ENCODE results near the gene HCST. TPM values are rescaled to one million over a fixed set of nuclear protein-coding genes. Genes with fewer than 3 reads are reported as not detected.

The HCST gene
- total and polyA plus RNA-seq, 2 donors = 50.7 to 158 TPM

GRCh38 chr19:35919306-35919705, 17.0 kb downstream of the HCST start:
- H3K27ac ChIP-seq (ENCODE audit: low read depth in 1 of 2, low read length in 1 of 2) = no peak overlapping the region
- H3K9me3 ChIP-seq (ENCODE audit: control insufficient read depth in 2 of 2, insufficient read depth in 1 of 2, low read length in 1 of 2) = no peaks in the 10 kb centered on the region
- DNase-seq (ENCODE audit: low read depth in 6 of 9, low spot score in 9 of 9) = no peak
- H3K4me1 ChIP-seq (ENCODE audit: control insufficient read depth in 2 of 2, insufficient read depth in 2 of 2, low read length in 2 of 2) = no peaks in the 10 kb centered on the region
- H3K36me3 ChIP-seq (ENCODE audit: control insufficient read depth in 2 of 2, insufficient read depth in 2 of 2, low read length in 1 of 2) = no peaks in the 10 kb centered on the region
- H3K27me3 ChIP-seq (ENCODE audit: control insufficient read depth in 2 of 2, insufficient read depth in 1 of 2, low read length in 1 of 2) = no peaks in the 10 kb centered on the region
- 98% methylated on average over 11 of the region's 11 CpGs for WGBS
- H3K4me3 ChIP-seq (ENCODE audit: low read length in 2 of 2) = no peak overlapping the region

GRCh38 chr19:35921012-35921411, 18.7 kb downstream of the HCST start:
- Histone ChIP-seq H3K27me3 (ENCODE audit: control insufficient read depth in 2 of 2, insufficient read depth in 1 of 2, low read length in 1 of 2) (no peaks in the 10 kb centered on the region), H3K4me1 (ENCODE audit: control insufficient read depth in 2 of 2, insufficient read depth in 2 of 2, low read length in 2 of 2) (no peaks in the 10 kb centered on the region), H3K4me3 (ENCODE audit: low read length in 2 of 2) (no peak overlapping the region), H3K36me3 (ENCODE audit: control insufficient read depth in 2 of 2, insufficient read depth in 2 of 2, low read length in 1 of 2) (no peaks in the 10 kb centered on the region), H3K27ac (ENCODE audit: low read depth in 1 of 2, low read length in 1 of 2) (no peak overlapping the region), H3K9me3 (ENCODE audit: control insufficient read depth in 2 of 2, insufficient read depth in 1 of 2, low read length in 1 of 2) (no peaks in the 10 kb centered on the region)
- 95% methylated on average over 6 of the region's 6 CpGs for WGBS
- DNase-seq (ENCODE audit: low read depth in 6 of 9, low spot score in 9 of 9) = no peak

GRCh38 chr19:35925501-35925900, 23.2 kb downstream of the HCST start:
- WGBS = 96% methylated on average over 3 of the region's 3 CpGs
- no peak overlapping the region for H3K4me3 ChIP-seq (ENCODE audit: low read length in 2 of 2)
- no peaks in the 10 kb centered on the region for H3K9me3 ChIP-seq (ENCODE audit: control insufficient read depth in 2 of 2, insufficient read depth in 1 of 2, low read length in 1 of 2)
- no peaks in the 10 kb centered on the region for H3K27me3 ChIP-seq (ENCODE audit: control insufficient read depth in 2 of 2, insufficient read depth in 1 of 2, low read length in 1 of 2)
- no peaks in the 10 kb centered on the region for H3K36me3 ChIP-seq (ENCODE audit: control insufficient read depth in 2 of 2, insufficient read depth in 2 of 2, low read length in 1 of 2)
- H3K4me1 ChIP-seq (ENCODE audit: control insufficient read depth in 2 of 2, insufficient read depth in 2 of 2, low read length in 2 of 2) = peaks cover 0 to 4% of the 10 kb centered on the region in 2 donors
- DNase-seq (ENCODE audit: low read depth in 6 of 9, low spot score in 9 of 9) = no peak
- H3K27ac ChIP-seq (ENCODE audit: low read depth in 1 of 2, low read length in 1 of 2) = no peak overlapping the region

GRCh38 chr19:35928507-35928906, 26.2 kb downstream of the HCST start:
- no peaks in the 10 kb centered on the region for H3K36me3 ChIP-seq (ENCODE audit: control insufficient read depth in 2 of 2, insufficient read depth in 2 of 2, low read length in 1 of 2)
- DNase-seq (ENCODE audit: low read depth in 6 of 9, low spot score in 9 of 9) = no peak
- no peak overlapping the region for H3K4me3 ChIP-seq (ENCODE audit: low read length in 2 of 2)
- peaks cover 0 to 6% of the 10 kb centered on the region in 2 donors for H3K4me1 ChIP-seq (ENCODE audit: control insufficient read depth in 2 of 2, insufficient read depth in 2 of 2, low read length in 2 of 2)
- H3K27me3 ChIP-seq (ENCODE audit: control insufficient read depth in 2 of 2, insufficient read depth in 1 of 2, low read length in 1 of 2) = peaks cover 0 to 2% of the 10 kb centered on the region in 2 donors
- H3K9me3 ChIP-seq (ENCODE audit: control insufficient read depth in 2 of 2, insufficient read depth in 1 of 2, low read length in 1 of 2) = no peaks in the 10 kb centered on the region
- 89% methylated on average over 5 of the region's 5 CpGs for WGBS
- no peak overlapping the region for H3K27ac ChIP-seq (ENCODE audit: low read depth in 1 of 2, low read length in 1 of 2)

GRCh38 chr19:35929876-35930275, 27.5 kb downstream of the HCST start:
- Histone ChIP-seq H3K27ac (ENCODE audit: low read depth in 1 of 2, low read length in 1 of 2) (peak overlapping the region; percentile 36 to 84), H3K27me3 (ENCODE audit: control insufficient read depth in 2 of 2, insufficient read depth in 1 of 2, low read length in 1 of 2) (peaks cover 0 to 5% of the 10 kb centered on the region in 2 donors), H3K9me3 (ENCODE audit: control insufficient read depth in 2 of 2, insufficient read depth in 1 of 2, low read length in 1 of 2) (no peaks in the 10 kb centered on the region), H3K4me1 (ENCODE audit: control insufficient read depth in 2 of 2, insufficient read depth in 2 of 2, low read length in 2 of 2) (peaks cover 0 to 6% of the 10 kb centered on the region in 2 donors), H3K4me3 (ENCODE audit: low read length in 2 of 2) (no peak overlapping the region), H3K36me3 (ENCODE audit: control insufficient read depth in 2 of 2, insufficient read depth in 2 of 2, low read length in 1 of 2) (no peaks in the 10 kb centered on the region)
- WGBS = 35% methylated on average over 2 of the region's 2 CpGs
- DNase-seq (ENCODE audit: low read depth in 6 of 9, low spot score in 9 of 9) = peak in 1 of 9 donors; percentile 31

GRCh38 chr19:35931161-35931873, 29.0 kb downstream of the HCST start:
- Histone ChIP-seq H3K36me3 (ENCODE audit: control insufficient read depth in 2 of 2, insufficient read depth in 2 of 2, low read length in 1 of 2) (no peaks in the 10 kb centered on the region), H3K27ac (ENCODE audit: low read depth in 1 of 2, low read length in 1 of 2) (peak overlapping the region; percentile 87 to 90), H3K4me3 (ENCODE audit: low read length in 2 of 2) (peak overlapping the region; percentile 28 to 52), H3K9me3 (ENCODE audit: control insufficient read depth in 2 of 2, insufficient read depth in 1 of 2, low read length in 1 of 2) (no peaks in the 10 kb centered on the region), H3K27me3 (ENCODE audit: control insufficient read depth in 2 of 2, insufficient read depth in 1 of 2, low read length in 1 of 2) (peaks cover 0 to 18% of the 10 kb centered on the region in 2 donors), H3K4me1 (ENCODE audit: control insufficient read depth in 2 of 2, insufficient read depth in 2 of 2, low read length in 2 of 2) (peaks cover 7 to 10% of the 10 kb centered on the region in 2 donors)
- DNase-seq (ENCODE audit: low read depth in 6 of 9, low spot score in 9 of 9) = peak; percentile 97 to 100 (median 100)
- WGBS = under 1% methylated on average over 47 of the region's 47 CpGs

GRCh38 chr19:35931874-35932202, 29.5 kb downstream of the HCST start:
- WGBS = 8% methylated on average over 9 of the region's 9 CpGs
- H3K4me1 ChIP-seq (ENCODE audit: control insufficient read depth in 2 of 2, insufficient read depth in 2 of 2, low read length in 2 of 2) = peaks cover 11 to 14% of the 10 kb centered on the region in 2 donors
- H3K36me3 ChIP-seq (ENCODE audit: control insufficient read depth in 2 of 2, insufficient read depth in 2 of 2, low read length in 1 of 2) = no peaks in the 10 kb centered on the region
- peaks cover 0 to 22% of the 10 kb centered on the region in 2 donors for H3K27me3 ChIP-seq (ENCODE audit: control insufficient read depth in 2 of 2, insufficient read depth in 1 of 2, low read length in 1 of 2)
- no peak for DNase-seq (ENCODE audit: low read depth in 6 of 9, low spot score in 9 of 9)
- no peak overlapping the region for H3K27ac ChIP-seq (ENCODE audit: low read depth in 1 of 2, low read length in 1 of 2)
- H3K9me3 ChIP-seq (ENCODE audit: control insufficient read depth in 2 of 2, insufficient read depth in 1 of 2, low read length in 1 of 2) = no peaks in the 10 kb centered on the region
- H3K4me3 ChIP-seq (ENCODE audit: low read length in 2 of 2) = no peak overlapping the region

- H3K36me3 ChIP-seq (ENCODE audit: control insufficient read depth in 2 of 2, insufficient read depth in 2 of 2, low read length in 1 of 2) = no peaks in the 10 kb centered on the region
- peaks cover 17 to 19% of the 10 kb centered on the region in 2 donors for H3K4me1 ChIP-seq (ENCODE audit: control insufficient read depth in 2 of 2, insufficient read depth in 2 of 2, low read length in 2 of 2)
- no peak for DNase-seq (ENCODE audit: low read depth in 6 of 9, low spot score in 9 of 9)
- H3K4me3 ChIP-seq (ENCODE audit: low read length in 2 of 2) = no peak overlapping the region
- peaks cover 0 to 28% of the 10 kb centered on the region in 2 donors for H3K27me3 ChIP-seq (ENCODE audit: control insufficient read depth in 2 of 2, insufficient read depth in 1 of 2, low read length in 1 of 2)
- 60% methylated on average over 7 of the region's 7 CpGs for WGBS
- no peak overlapping the region for H3K27ac ChIP-seq (ENCODE audit: low read depth in 1 of 2, low read length in 1 of 2)
- H3K9me3 ChIP-seq (ENCODE audit: control insufficient read depth in 2 of 2, insufficient read depth in 1 of 2, low read length in 1 of 2) = no peaks in the 10 kb centered on the region
These were observed 30.1 kb downstream of the HCST start for GRCh38 chr19:35932291-35932936.

- Histone ChIP-seq H3K4me3 (ENCODE audit: low read length in 2 of 2) (peak within 1 kb of the TSS; percentile 36 to 73), H3K27ac (ENCODE audit: low read depth in 1 of 2, low read length in 1 of 2) (peak within 1 kb of the TSS in 1 of 2 donors; percentile 25), H3K27me3 (ENCODE audit: control insufficient read depth in 2 of 2, insufficient read depth in 1 of 2, low read length in 1 of 2) (peaks cover 0 to 32% of the 10 kb centered on the region in 2 donors), H3K36me3 (ENCODE audit: control insufficient read depth in 2 of 2, insufficient read depth in 2 of 2, low read length in 1 of 2) (peaks cover 0 to 12% of the 10 kb centered on the region in 2 donors), H3K9me3 (ENCODE audit: control insufficient read depth in 2 of 2, insufficient read depth in 1 of 2, low read length in 1 of 2) (peaks cover 0 to 2% of the 10 kb centered on the region in 2 donors), H3K4me1 (ENCODE audit: control insufficient read depth in 2 of 2, insufficient read depth in 2 of 2, low read length in 2 of 2) (peaks cover 15 to 20% of the 10 kb centered on the region in 2 donors)
- DNase-seq (ENCODE audit: low read depth in 6 of 9, low spot score in 9 of 9) = peak in 3 of 9 donors; percentile 46 to 63 (median 59)
- WGBS = 4% methylated on average over 67 of the region's 68 CpGs
These were observed 33.8 kb downstream of the HCST start, which contains the start of gene LRFN3 for GRCh38 chr19:35935911-35936737. Gene LRFN3 (plus strand): TSS chr19:35936374. CDS start chr19:35939426, 3,052 bp downstream.
